HG03354 (cell line): ENCODE data around the gene GRIK3.

ENCODE experiments used
- ATAC-seq: cut with Tn5 transposase; IDR thresholded peaks from one replicate; pipeline ENCODE4 v1.9.1; 2021; ENCODE audit warnings: mild to moderate bottlenecking; ENCODE audit not compliant: unreplicated experiment, poor library complexity, severe bottlenecking

Gene GRIK3

DNA sequence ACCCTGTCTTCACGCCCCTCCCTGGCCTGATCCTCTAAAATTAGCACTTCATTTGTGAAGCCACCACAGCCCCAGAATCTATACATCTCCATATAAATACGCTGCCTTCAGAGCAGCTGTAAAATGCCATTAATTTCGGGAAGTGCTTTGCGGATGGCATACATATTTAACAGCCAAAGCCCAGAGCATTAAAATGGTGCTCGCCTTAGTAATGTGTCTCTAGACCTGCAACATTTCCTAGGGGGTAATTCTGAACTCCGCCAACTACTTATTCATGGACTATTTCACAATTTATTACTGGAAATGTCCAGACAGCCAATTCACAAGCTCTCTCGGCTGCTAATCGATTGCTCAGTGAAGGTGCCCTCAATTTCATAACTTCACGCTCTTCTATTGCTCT is 189.4 kb downstream of the GRIK3 start:
- no peak for ATAC-seq

DNA sequence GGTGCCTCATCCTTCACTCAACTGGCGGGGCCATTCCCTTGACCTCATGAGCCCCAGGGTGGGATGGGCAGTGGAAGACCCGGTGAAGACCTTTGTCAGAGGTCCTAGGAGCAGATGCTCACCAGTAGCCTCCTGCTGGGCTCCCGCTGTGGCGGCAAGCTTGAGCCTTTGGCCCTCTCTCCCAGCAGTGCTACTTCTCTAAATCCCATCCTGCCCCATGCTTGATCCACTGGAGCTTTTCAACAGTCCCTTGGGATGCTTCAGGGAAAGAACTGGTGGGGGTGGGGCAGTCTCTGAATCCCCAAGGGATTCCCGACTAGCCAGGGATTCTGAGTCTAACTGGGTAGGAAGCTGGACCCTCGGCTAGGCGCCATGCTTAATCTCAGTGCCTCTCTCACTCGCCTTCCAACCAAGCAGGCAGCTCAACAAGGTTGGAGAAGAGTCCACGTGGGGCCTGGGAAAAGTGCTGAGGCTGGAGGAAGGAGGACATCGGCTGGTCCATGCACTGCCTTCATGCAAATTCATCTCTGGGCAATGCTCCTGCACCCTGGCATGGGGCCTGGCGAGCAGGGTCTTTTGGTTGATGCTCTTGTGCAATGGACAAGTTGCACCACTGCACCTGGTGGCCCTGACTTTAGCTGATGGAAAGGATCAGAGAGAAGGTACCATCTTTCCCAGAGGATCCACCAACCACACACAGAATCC is 190.3 kb downstream of the GRIK3 start:
- ATAC-seq: no peak

DNA sequence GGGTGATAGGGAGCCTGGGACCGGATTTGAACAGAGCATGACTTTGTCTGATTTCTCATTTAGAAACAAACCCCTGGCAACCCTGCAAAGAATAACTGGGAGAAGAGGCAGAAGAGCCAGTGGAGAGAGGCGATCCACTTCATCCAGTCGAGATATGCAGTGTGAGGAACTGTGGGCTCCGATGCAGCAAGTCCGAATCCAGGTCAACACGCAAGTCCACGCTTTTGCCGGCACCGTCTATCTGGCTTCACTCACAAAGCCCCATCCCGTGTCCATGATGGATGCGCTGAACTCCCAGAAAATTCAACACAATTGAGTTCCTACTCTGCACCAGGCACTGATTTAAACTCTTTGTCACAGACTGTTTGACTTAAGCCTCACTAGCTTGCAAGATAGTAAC is 191.3 kb downstream of the GRIK3 start:
- ATAC-seq: no peak

DNA sequence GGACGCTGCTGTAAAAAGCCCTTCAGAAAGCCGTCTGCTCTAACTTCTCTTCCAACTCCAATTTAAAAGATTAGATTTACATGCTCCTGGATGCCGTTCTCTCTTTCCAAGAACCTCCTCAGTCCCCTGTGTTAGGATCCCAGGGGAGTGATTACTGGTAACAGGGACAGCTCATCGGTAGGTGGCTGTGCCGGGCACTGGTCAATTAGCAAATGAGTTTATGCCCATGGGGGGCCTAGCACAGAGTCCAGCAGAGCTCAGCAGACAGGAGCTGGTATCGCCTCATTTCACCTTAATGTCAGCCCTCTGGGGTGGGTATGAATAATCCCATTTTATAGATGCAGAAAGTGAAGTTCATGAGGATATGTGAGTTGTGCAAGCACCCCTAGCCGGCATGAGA is 191.9 kb downstream of the GRIK3 start:
- ATAC-seq: no peak

DNA sequence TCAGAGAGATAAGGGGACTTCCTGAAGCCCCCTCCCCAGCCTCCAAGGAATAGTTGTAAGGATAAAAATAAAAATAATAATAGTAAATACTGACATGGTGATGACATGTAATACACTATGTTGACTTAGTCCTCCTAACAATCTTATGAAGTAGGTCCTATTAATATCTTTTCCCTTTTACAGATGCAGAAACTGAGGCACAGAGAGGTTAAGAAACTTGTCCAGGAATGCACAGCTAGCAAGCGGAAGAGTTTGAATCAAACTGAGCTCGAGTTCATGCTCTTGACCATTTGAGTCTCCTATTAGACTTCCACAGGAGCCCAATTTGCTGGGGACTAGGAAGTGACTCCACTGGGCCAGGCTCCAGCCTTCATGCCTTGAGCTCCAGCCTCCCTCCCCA is 194.8 kb downstream of the GRIK3 start:
- ATAC-seq: no peak

DNA sequence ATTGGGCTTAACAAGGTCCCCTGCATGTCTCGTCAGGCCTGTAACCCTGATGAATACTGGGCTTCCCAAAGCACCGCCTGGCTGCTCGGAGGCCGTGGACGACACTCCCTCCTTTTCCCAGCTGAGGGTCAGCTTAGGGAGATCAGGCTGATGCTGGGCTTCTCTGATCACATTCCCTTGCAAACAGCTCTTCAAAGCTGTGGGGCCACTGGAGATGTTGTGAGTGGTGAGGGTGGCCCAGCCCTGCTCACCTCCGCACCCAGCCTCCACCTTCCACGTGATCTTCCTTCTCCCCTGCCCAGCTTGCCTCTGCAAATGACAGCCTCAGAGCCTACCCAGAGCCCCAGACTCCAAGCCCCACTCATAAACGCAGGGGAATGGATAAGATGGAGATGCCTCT is 195.4 kb downstream of the GRIK3 start:
- ATAC-seq: no peak

DNA sequence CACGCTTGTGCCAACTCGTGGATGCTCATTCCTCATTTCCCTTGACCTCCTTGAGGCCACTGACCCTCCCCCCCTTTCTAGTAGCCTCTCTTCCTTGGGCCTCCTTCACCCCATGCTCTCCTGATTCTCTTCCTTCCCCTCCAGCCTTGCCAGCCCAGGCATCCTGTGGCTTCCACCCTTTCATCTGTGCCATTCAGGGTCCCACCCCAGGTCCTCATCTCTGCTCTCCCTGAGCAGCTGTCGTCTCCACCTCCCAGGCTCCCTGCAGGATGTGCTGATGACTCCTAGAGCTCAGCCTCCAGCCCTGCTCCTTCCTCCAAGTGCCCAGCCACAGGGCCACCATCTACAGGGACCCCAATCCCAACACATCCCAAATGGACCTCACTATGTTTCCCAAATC is 197.4 kb downstream of the GRIK3 start:
- ATAC-seq: no peak

- ATAC-seq: no peak
Observed at GRCh38 chr1:36836196-36836883, 198.0 kb downstream of the GRIK3 start.

DNA sequence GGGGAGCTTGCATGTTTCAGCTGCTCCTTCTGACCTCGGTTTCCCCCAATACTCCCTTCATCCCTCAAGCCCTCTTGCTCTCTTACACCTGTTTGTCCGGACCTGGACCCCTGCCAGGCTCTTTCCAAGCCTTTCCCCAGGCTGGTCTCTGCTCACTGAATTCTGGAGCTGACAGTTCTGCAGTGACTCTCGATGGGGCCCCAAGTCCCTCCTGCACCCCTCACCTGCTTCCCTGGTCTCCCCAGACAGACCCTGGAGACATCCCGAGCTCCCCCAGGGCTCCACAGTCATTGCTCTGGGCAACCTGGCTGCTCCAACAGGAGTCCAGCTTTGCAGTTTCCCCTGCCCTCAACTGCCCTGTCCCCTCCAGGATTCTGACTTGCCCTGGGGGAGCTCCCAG is 198.6 kb downstream of the GRIK3 start:
- ATAC-seq: no peak

DNA sequence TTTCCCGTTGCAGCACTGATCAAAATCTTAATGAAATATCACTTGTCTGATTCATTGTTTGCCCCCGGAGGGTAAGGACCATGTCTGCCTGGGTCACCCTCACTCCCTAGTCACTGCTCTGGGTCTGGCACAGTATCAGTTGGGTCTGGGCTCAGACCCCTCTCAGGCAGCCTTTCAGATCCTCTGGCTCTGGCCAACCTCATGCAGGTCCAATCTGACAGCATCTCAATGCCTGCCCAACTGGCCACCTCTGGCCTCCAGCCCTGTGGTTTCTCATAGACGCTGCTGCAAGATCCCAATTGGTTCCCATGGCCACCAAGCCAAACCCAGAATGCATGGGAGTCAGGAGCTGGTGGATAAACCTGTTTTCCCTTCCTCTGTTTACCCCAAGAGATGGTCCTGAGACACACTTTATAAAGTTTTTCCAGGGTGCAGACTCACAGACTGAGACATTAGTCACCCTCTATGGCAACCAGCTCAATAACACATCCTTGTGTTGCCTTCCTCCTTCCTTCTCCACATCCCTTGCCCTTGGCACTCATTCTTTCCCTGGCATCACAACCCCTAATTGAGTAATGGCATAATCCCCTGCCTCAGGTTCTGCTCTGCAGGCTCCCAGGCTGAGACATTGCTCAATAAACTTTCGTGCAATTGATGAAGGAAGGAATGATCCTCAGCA is 199.2 kb downstream of the GRIK3 start:
- ATAC-seq: no peak

DNA sequence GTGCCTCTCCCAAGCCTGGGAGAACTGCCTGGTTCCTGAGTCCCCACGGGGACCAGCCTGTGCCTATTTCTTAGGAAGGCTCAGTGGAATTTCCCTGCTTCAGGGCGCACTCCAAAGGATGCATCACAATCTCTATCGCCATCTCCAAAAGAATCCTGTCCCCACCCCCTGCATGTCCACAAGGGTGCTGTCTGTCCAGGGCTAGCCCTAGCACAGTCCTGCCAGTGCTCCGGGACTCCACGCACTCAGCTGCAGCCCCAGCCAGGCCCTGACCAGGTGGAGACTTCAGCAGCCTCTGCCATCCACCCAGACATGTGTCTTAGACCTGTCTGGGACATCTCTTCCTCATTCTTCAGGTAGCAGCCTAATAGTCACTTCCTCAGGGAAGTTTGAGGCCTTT is 199.7 kb downstream of the GRIK3 start:
- no peak for ATAC-seq

GRCh38 chr1:36831186-36831810 is 203.0 kb downstream of the GRIK3 start:
- no peak for ATAC-seq

DNA sequence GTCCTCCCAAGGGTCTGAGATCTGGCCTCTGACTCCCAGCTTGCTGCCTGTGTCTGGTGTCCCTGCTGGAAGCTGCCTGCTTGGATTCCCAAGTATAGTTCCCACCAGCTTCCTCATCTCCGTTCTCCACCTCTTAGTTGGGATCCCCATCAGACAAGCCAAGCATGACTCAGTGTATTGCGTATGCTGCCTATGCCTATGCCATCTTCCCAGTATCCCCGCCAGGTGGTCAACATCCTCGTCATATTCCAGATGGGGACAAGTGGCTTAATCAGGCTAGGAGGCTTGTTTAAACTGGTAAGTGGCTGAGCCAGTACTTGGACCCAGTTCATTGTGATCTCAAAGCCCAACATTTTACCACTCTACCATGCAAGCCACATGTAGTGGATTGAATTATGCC is 204.4 kb downstream of the GRIK3 start:
- ATAC-seq: no peak

GRCh38 chr1:36829066-36829465 is 205.2 kb downstream of the GRIK3 start:
- ATAC-seq: no peak

GRCh38 chr1:36825226-36825625 is 209.1 kb downstream of the GRIK3 start:
- ATAC-seq: no peak

GRCh38 chr1:36824390-36824861 is 209.9 kb downstream of the GRIK3 start:
- no peak for ATAC-seq

- no peak for ATAC-seq
Observed at GRCh38 chr1:36822648-36823047, 211.7 kb downstream of the GRIK3 start.

DNA sequence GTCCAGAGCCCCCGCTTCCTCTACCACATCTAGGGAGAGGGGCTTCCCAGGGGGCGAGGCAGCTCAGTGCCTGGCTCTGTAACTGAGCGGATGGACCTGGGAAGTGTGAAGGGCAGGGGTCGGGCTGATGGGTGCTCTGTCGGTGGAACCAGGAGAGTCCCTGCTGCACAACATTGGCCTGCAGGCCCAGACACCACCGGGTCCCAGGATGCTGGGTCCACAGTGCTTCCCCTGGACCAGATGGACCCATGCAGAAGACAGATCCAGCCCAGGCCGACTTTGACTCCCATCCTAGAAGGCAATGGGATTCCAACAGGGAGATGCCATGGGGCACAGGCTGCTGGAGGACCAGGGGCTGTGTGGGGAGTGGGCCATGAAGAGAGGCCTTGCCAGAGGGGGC is 212.9 kb downstream of the GRIK3 start:
- ATAC-seq: no peak

GRCh38 chr1:36818771-36819170 is 215.5 kb downstream of the GRIK3 start:
- no peak for ATAC-seq

GRCh38 chr1:36816348-36816747 is 218.0 kb downstream of the GRIK3 start:
- ATAC-seq: no peak

GRCh38 chr1:36814774-36815173 is 219.5 kb downstream of the GRIK3 start:
- no peak for ATAC-seq
